DMS53 treated with DMSO at 0.1 percent for 48 hours (cell line): ENCODE data around the gene MAF.

Experiments used
- DNase-seq: peaks from one replicate; lab custom pipeline; 2025; ENCODE audit not compliant: unreplicated experiment; lab: John Stamatoyannopoulos, UW

Gene MAF

GRCh38 chr16:79613009-79613408 lies 12.5 kb upstream of the MAF start:
- no peak for DNase-seq

DNA sequence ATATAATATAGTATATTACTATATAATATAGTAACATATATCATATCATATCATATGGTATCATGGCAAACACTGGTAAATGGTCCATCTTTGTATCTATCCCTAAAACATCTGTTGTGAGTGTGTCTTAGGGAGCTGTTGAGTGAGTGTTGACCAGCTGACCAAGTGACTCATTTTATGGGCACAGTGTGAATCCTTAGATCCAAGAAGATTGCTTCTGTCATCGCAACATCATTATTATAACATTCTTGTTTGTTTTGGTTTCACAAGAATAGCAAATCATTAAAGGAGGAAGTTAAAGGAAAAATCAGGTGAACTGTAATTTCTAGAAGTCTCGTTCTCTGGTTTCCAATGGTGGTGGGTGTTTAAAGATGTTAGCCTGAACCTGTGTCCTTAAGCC lies 11.7 kb upstream of the MAF start:
- DNase-seq, result no peak

DNA sequence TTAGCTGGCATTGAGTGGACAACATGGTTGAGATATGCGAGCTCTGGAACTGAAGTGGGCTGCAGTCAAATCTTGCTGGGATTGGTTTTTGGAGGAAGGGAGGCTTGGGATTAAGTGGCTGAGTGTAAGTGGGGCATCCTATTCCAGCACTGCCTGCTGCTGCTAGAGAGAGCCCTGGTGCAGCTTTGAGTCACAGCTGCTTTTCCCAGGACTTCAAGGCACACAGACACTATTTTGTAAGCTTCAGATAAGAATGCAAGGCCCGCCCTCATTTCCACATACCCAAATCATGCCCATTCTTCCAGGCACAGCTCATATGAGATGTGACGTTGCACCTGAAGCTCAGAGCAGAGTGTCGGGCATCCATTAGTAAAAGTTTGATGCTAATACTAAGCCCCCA lies 10.2 kb upstream of the MAF start:
- no peak for DNase-seq

DNA sequence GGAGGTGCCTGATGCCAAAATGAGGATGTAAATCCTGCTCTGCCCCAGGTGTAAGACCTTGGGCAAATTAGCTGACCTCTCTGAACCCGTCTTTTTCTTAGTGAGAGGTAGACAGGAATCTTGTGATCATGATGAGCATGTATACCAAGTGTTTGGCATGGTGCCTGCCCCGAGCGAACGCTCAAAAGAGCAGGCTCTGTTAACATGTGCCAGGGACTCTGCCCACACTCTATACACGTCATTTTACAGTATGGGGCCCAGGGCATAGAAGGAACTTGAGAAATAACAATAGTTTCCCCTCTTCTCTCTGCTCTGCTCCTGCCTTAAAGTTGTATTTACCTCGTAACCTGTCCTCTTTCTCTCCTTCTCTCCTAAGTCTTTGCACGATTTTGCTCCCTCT lies 9.3 kb upstream of the MAF start:
- no peak for DNase-seq

- DNase-seq, result no peak
These were observed 8.4 kb upstream of the MAF start for GRCh38 chr16:79608976-79609375.

DNA sequence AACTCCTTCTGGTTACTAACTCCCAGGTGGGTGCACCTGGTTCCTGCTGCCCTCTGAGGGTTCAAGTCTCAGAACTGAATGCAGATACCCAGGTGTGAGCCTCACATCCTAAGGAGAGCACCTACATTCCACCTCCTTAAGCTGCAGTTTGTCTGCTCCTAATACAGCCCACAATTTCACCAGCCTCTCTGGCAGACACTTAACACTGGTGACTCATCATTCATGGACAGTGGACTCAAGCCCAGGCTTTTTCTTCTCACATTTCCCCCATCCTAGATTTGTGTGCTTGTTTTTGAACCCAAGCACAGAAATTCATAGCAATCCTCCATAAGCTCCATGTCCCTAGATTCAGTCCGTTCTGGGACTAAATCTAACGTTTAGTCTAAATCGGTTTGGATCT lies 7.0 kb upstream of the MAF start:
- DNase-seq, result peak; percentile 57

GRCh38 chr16:79605999-79606398 lies 5.5 kb upstream of the MAF start:
- no peak for DNase-seq

- no peak for DNase-seq
These were observed 2.5 kb upstream of the MAF start for GRCh38 chr16:79603055-79603454.

DNA sequence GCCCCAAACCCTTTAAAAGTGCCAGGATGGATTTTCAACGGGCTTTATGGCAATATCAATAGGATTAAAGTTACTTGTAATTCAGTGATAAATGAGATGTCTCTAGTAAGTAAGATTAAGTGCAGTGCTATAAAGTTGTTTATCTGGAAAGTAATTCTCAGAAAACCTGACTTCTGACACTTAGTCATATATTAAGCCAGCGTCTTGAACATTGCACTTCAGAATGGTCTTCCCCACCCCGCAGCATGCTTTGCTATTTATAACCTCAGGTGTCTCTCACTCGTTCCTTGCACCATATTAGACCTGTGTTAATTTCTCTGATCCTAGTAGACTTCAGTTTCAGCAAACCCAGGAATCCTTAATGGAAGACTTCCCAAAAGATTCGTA lies 2.1 kb upstream of the MAF start:
- DNase-seq, result no peak

GRCh38 chr16:79601931-79602627 lies 1.5 kb upstream of the MAF start:
- DNase-seq, result peak; percentile 56

DNA sequence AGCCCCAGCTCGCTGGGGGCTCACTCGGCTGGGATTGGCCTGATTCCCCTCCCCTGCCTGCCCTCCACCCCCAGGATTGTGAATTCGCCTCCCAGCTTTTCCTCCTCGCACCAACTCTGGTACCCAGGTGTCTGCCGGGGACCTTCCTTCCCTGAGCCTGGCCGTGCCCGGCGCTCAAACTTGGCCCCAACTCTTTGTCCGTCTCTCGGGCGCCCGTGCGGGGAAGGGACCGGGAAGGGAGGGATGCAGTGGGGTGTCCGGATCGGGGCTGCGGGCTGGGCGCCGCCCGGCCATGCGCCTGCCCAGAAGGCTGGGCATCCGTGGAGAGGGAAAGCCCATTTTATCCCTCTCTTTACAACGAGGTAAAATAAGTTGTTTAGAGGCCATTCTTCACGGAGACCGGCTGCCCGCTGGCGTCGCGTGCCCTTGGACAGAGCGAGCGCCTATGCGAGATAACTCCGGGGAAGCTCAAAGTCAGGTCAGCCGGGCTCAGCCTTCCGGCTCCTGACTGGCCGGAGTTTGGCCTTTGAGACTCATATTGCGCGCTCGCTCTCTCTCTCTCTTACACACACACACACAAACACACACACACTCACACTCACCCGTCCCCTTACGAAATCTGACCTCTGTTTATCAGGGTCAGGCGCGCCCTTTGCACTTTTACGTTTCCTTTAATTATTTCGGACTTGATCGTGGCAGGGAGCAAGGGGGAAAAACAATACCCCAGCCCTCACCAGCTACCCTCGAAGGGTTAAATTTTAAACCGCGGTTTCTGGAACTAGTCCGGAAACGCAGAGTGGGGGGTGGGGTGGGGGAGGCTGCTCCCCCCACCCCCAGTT lies 774 bp upstream of the MAF start:
- no peak for DNase-seq

DNA sequence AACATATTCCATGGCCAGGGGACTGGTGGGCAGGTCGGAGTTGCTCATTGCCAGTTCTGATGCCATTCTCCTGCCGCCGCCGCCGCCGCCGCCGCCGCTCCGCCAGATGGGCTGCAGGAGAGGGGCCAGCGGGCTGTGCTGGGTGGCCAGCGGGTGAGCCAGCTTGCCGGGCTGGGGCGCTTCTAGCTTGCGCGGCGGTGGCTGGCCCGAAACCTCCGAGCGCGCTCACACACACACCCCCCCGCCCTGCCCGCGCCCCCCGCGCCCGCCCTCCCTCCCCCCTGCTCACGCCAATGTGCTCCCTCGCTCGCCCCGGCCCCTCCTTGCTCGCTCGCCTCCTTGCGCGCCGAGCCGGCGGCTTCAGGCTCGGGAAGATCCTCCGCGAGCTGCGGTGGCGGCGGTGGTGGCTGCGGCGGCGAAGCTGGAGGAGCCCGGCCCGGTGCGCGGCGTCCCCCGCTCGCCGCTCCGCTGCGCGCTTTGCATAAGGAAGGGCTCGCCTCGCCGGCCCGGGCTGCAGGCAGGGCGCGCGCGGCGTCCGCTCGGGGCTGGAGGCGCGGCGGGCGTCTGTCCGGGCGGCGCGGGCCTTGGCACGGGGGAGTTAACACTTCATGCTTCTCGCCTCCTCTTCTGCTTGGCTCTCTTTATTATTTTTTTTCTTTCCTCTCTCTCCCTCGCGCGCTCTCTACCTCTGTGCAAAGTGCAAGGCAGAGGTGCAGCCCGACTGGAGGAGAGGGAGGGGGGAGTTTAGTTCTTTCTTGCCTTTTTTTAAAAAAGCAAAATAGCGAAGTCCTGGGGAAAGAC lies 500 bp downstream of the MAF start:
- peak; percentile 44 for DNase-seq

- no peak for DNase-seq
These were observed 1.2 kb downstream of the MAF start for GRCh38 chr16:79599256-79599836.

- DNase-seq, result no peak
These were observed 2.0 kb downstream of the MAF start for GRCh38 chr16:79598348-79599181.

DNA sequence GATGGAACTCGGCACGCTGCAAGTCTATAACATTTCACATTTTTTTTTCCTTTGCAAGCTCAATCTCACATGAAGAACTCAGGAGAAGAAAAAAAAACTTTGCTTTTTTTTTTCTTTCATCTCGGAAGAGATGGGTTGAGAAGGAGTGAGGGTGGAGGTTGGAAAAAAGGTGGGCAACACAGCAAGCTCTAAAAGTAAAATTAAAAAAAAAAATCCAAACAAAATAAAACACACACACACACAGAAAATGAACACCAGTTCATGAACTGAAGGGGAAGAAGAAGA lies 2.5 kb downstream of the MAF start:
- no peak for DNase-seq

DNA sequence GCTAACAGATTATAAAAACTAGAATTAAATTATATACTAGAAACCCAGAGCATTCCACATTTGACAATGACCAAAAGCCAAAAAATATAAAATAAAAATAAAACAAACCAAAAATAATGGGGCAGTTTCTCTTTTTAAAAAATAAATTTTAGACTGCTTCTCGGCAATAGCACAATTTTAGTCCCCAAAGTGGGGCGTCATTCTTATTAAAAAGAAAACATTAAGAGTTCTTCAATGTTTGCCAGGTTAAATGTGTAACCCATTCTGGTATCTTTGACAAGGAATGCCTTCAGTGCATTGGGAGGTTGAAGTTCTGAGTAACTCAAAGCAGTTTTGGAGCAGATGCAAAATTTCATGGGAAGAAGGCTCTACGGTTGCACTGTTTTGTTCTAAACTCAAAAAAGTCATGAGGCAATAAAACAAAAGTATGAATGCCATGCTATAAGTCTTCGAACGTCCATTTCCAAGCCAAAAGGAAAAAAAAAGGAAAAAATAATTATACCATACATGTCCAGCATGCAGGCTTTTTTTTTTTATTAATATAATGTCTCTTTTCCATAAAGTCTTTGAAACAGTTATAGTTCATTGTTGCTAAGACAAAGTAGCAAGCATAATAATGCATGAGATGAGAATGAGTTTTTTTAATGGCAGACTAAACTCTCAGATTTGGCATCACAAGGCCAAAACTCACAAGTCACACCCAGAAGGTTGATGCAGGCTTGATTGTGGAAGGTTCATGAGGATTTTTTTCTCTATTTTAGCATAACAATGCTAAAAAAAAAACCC lies 3.1 kb downstream of the MAF start:
- no peak for DNase-seq

GRCh38 chr16:79595931-79596450 lies 4.5 kb downstream of the MAF start:
- no peak for DNase-seq

DNA sequence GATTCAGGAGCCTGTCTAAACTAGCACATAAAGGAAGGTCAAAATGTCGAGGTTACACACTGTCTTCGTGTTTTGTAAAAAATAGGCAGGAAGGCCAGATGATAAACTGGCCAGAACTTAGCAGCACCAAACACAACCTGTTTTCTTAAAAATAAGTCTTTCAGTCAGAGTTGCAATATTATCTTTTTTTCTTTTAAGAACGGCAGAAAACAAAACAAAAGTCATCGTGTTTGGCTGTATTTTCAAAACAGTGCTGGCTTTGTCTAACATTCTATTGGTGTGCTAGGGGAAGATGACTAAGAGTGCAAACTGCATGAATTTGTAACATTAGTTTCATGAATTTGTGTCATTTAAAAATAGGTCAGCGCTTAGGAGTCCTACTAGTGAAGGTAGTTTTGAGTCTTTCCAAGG lies 5.3 kb downstream of the MAF start:
- no peak for DNase-seq

- DNase-seq, result no peak
These were observed 6.8 kb downstream of the MAF start for GRCh38 chr16:79593754-79594153.

DNA sequence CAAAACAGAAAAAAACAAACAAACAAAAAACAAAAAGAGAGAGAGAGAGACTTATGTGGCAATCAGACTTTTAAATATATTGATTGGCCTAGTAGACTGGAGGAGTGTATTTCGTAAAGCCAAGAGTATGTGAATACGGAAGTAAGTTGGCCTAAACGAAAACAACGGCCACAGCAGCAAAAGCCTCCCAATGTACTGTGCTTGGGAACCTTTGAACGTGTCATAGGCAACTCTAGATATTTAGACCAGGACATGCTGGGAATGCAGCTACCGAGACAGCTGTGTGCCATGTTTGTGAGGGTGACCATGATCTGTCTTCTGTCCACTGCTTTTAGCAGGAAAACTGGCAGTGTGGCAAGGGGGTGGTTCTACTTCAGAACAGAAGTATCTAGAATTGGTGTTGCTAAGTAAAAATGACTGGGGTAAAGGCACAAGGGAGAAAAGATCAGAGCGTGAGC lies 7.4 kb downstream of the MAF start:
- no peak for DNase-seq
